ENCODE results near the gene CANT1. TPM values are rescaled to one million over a fixed set of nuclear protein-coding genes. Genes with fewer than 3 reads are reported as not detected.

Gene CANT1
- total RNA-seq, 4 donors from 2014 or later: 21.2 to 33.7 (median 27.0) TPM

DNA sequence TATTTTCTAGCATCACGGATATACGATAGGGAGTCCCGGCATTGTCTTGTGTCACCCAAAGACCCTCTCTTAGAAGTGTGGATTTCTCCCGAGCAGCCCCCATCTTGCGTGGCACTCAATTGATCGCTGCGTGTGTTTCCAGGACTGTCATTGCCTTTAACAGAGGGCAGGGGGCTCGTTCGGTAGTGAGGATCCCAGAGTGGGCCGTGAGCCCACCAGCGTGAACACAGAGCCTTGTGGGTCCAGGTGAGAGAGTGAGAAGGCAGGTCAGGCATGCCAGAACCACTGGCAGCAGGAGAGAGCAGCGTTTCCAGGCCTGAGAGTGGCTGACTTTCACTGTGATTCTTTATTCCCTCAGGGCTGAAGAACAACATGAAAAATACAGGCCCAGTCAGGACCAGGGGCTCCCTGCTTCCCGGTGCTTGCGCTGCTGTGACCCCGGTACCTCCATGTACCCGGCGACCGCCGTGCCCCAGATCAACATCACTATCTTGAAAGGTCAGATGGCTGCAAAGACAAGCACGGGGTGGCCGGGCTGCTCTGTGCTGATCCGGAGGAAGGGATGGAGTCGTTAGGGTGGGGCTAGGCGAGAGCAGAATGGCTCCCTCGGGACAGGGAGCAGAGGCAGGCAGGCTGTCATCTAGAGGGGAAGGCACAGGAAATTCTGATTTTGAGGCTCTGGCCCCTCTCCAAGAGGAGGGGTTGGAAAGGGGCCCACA, 36.8 kb upstream of the CANT1 start:
- TF ChIP-seq, protein P1, sequence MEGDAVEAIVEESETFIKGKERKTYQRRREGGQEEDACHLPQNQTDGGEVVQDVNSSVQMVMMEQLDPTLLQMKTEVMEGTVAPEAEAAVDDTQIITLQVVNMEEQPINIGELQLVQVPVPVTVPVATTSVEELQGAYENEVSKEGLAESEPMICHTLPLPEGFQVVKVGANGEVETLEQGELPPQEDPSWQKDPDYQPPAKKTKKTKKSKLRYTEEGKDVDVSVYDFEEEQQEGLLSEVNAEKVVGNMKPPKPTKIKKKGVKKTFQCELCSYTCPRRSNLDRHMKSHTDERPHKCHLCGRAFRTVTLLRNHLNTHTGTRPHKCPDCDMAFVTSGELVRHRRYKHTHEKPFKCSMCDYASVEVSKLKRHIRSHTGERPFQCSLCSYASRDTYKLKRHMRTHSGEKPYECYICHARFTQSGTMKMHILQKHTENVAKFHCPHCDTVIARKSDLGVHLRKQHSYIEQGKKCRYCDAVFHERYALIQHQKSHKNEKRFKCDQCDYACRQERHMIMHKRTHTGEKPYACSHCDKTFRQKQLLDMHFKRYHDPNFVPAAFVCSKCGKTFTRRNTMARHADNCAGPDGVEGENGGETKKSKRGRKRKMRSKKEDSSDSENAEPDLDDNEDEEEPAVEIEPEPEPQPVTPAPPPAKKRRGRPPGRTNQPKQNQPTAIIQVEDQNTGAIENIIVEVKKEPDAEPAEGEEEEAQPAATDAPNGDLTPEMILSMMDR (IDR thresholded peaks at IDR 0.05): no peak
- TF ChIP-seq EP300 (IDR thresholded peaks at IDR 0.05): no peak
- intact Hi-C loops (cut with DNase I): loop anchor here (5.0 kb wide), 2 partner anchors 36 to 346 kb away; no protein-coding TSS in a partner anchor
- H3K9me3 ChIP-seq: no peaks in the 10 kb centered on the region
- no peaks in the 10 kb centered on the region for H3K27me3 ChIP-seq
- 46% methylated on average over 13 of the region's 25 CpGs for WGBS
- peaks cover 24 to 42% (median 29%) of the 10 kb centered on the region in 4 donors for H3K4me1 ChIP-seq
- DNase-seq (ENCODE audit: extremely low spot score): no peak
- peak overlapping the region; percentile 29 to 61 (median 45) for H3K27ac ChIP-seq (replicated peaks in 1 of 4)
- H3K4me3 ChIP-seq: peak overlapping the region in 1 of 4 donors; percentile 1
- peaks cover 0 to 52% (median 32%) of the 10 kb centered on the region in 4 donors for H3K36me3 ChIP-seq

DNA sequence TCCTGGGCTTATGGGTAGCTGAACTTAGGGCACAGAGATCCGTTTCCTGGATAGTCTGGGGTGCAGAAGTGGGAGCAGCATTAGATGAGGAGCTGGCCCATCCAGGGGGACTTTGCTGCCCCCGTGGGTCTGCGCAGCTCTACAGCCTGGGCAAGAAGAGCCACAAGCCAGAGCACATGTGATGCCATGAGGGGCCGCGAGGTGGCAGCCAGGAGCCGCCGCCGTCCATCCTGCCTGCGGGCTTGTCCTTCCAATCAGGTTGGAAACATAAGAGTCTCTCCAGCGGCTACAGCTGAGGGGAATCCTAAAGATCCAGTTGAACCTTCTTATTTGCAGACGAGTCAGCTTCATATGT, 36.3 kb upstream of the CANT1 start:
- Histone ChIP-seq H3K4me1 (peaks cover 24 to 42% (median 29%) of the 10 kb centered on the region in 4 donors), H3K36me3 (peaks cover 0 to 48% (median 32%) of the 10 kb centered on the region in 4 donors), H3K4me3 (no peak overlapping the region), H3K27ac (replicated peaks in 1 of 4) (peak overlapping the region in 2 of 4 donors; percentile 45 to 61), H3K9me3 (no peaks in the 10 kb centered on the region), H3K27me3 (no peaks in the 10 kb centered on the region)
- WGBS: no CpG with 5 or more reads among the region's 11 CpGs
- intact Hi-C loops (cut with DNase I): loop anchor here (5.0 kb wide), 2 partner anchors 36 to 346 kb away; no protein-coding TSS in a partner anchor
- TF ChIP-seq EP300 (IDR thresholded peaks at IDR 0.05) (no peak), POLR2AphosphoS5 (IDR thresholded peaks at IDR 0.05) (no peak)
- TF ChIP-seq, protein P1 (IDR thresholded peaks at IDR 0.05): peak; percentile 86 to 99 (median 91)
- no peak for DNase-seq (ENCODE audit: extremely low spot score)

DNA sequence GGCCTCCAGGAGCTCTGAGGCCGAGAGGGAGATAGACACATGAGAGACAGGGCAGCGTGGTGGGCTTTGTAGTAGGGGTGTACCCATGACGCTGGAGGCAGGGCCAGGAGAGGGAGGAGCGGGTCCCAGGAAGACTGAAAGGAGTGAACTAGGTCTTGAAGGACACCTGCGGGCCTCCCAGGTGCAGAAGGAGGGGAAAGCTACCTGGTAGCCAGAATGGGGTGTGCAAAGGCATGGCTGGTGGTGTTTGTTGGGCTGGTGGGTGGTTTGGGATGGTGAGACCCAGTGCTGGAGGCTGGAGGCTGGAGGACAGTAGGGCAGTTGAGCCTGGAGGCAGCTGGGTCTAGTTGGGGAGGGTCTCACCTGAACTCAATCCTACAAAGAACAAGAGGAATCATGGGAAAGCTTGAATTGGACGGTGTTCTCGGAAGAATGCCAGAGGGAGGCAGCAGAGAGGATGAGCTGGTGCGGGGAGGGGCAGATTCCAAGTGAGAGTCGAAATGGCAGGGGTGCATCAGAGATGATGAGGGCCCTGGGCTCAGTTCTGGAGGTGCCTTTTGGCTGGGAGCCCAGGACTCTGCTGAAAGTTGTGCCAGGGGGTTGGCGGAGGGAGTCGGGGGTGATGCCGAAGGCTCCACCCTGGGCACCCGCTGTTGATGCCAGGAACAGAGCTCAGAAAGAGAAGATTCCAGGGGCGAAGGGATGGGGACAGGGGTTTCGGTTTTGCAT, 35.6 kb upstream of the CANT1 start:
- no peaks in the 10 kb centered on the region for H3K27me3 ChIP-seq
- H3K27ac ChIP-seq (replicated peaks in 1 of 4): no peak overlapping the region
- DNase-seq (ENCODE audit: extremely low spot score): no peak
- peaks cover 24 to 42% (median 29%) of the 10 kb centered on the region in 4 donors for H3K4me1 ChIP-seq
- TF ChIP-seq POLR2AphosphoS5 (IDR thresholded peaks at IDR 0.05): no peak
- TF ChIP-seq POLR2A (IDR thresholded peaks at IDR 0.05; ENCODE audit: low read depth): no peak
- no peak for TF ChIP-seq EP300 (IDR thresholded peaks at IDR 0.05)
- TF ChIP-seq, protein P1 (IDR thresholded peaks at IDR 0.05): no peak
- WGBS: 81% methylated on average over 15 of the region's 15 CpGs
- no peaks in the 10 kb centered on the region for H3K9me3 ChIP-seq
- peaks cover 0 to 43% (median 32%) of the 10 kb centered on the region in 4 donors for H3K36me3 ChIP-seq
- no peak overlapping the region for H3K4me3 ChIP-seq
- intact Hi-C loops (cut with DNase I): loop anchor here (5.0 kb wide), 2 partner anchors 37 to 347 kb away; no protein-coding TSS in a partner anchor

DNA sequence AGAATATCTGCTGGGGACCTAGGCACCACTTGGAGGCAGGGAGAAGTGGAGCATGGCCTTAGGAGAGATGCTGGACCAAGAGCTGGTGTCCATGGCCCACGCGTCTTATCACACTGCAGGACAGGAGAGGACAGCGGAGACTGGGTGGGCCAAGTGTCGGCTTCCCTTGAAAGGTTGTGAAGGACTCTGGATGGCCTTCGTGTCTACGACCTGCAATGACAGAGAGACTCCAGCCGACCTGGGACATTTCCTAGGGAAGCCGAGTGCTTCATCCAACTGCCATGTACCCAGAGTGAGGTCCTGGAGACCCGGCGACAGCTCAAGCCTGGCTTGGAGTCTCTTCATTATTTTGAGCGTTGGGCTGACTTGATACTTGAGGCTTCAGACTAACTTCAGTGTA, 34.9 kb upstream of the CANT1 start:
- intact Hi-C loops (cut with DNase I): no loop called here
- TF ChIP-seq POLR2A (IDR thresholded peaks at IDR 0.05; ENCODE audit: low read depth) (no peak), POLR2AphosphoS5 (IDR thresholded peaks at IDR 0.05) (no peak), EP300 (IDR thresholded peaks at IDR 0.05) (no peak)
- TF ChIP-seq, protein P1 (IDR thresholded peaks at IDR 0.05): no peak
- H3K27me3 ChIP-seq: no peaks in the 10 kb centered on the region
- H3K4me1 ChIP-seq: peaks cover 24 to 42% (median 29%) of the 10 kb centered on the region in 4 donors
- H3K27ac ChIP-seq (replicated peaks in 1 of 4): no peak overlapping the region
- 97% methylated on average over 7 of the region's 11 CpGs for WGBS
- H3K36me3 ChIP-seq: peaks cover 0 to 37% (median 28%) of the 10 kb centered on the region in 4 donors
- no peak overlapping the region for H3K4me3 ChIP-seq
- no peaks in the 10 kb centered on the region for H3K9me3 ChIP-seq
- DNase-seq (ENCODE audit: extremely low spot score): no peak

All from esophagus muscularis mucosa (tissue), 4 donors.